ENCODE results near the gene PHC3.

GRCh38 chr3:170062769-170063168, 118.8 kb downstream of the PHC3 start:
- no peak for TF ChIP-seq ISL1 (CRISPR knock-in tag; IDR thresholded peaks at IDR 0.05)
- TF ChIP-seq SNAI2 (CRISPR knock-in tag; IDR thresholded peaks at IDR 0.05), result no peak
- TF ChIP-seq TOX (CRISPR knock-in tag; IDR thresholded peaks at IDR 0.05; ENCODE audit: borderline replicate concordance), result no peak
- no peak for TF ChIP-seq ZFP30 (CRISPR knock-in tag; IDR thresholded peaks at IDR 0.05)
- no peak for TF ChIP-seq TCF4 (CRISPR knock-in tag; IDR thresholded peaks at IDR 0.05; ENCODE audit: borderline replicate concordance)
- TF ChIP-seq PPARA (CRISPR knock-in tag; IDR thresholded peaks at IDR 0.05; ENCODE audit: borderline replicate concordance), result no peak
- TF ChIP-seq ESRRG (CRISPR knock-in tag; IDR thresholded peaks at IDR 0.05), result no peak
- TF ChIP-seq ARNTL (CRISPR knock-in tag; IDR thresholded peaks at IDR 0.05; ENCODE audit: borderline replicate concordance, low read depth), result no peak
- no peak for TF ChIP-seq PATZ1 (CRISPR knock-in tag; IDR thresholded peaks at IDR 0.05; ENCODE audit: borderline replicate concordance)
- TF ChIP-seq CREB5 (CRISPR knock-in tag; IDR thresholded peaks at IDR 0.05; ENCODE audit: low read depth), result no peak
- TF ChIP-seq RARB (CRISPR knock-in tag; IDR thresholded peaks at IDR 0.05), result no peak
- TF ChIP-seq ZNF8 (CRISPR knock-in tag; IDR thresholded peaks at IDR 0.05), result no peak

Measured in SK-N-SH treated with all-trans-retinoic acid at 6 μM for 48 hours (cell line).